ENCODE data around the gene SYNC. TPM values are rescaled to one million over a fixed set of nuclear protein-coding genes. Genes with fewer than 3 reads are reported as not detected.

The SYNC gene
- total RNA-seq, 2 experiments from 2014 or later: not detected

- Histone ChIP-seq H3K4me1 (ENCODE audit: insufficient read depth, low read length) (peaks cover 14% of the 10 kb centered on the region), H3K9me3 (ENCODE audit: control insufficient read depth in 1 of 2, insufficient read depth in 1 of 2, low read length in 2 of 2) (peaks cover 0 to 9% of the 10 kb centered on the region in 2 experiments), H3K27ac (ENCODE audit: low read depth in 1 of 2, low read length in 2 of 2) (no peak overlapping the region), H3K4me3 (ENCODE audit: low read length) (no peak overlapping the region), H3K36me3 (ENCODE audit: insufficient read depth, low read length) (no peaks in the 10 kb centered on the region), H3K27me3 (ENCODE audit: control insufficient read depth in 1 of 2, insufficient read depth in 2 of 2, low read length in 2 of 2) (peaks cover 33 to 44% of the 10 kb centered on the region in 2 experiments)
- H3K27ac Mint-ChIP-seq: no peak overlapping the region
- no peaks in the 10 kb centered on the region for H3K36me3 Mint-ChIP-seq (ENCODE audit: low read depth)
- ChIA-PET POLR2A (interaction anchor here (0.6 kb wide), 1 partner anchor 231 kb away, joined by 4 read pairs; no protein-coding TSS in a partner anchor), CTCF (interaction anchor here (1.3 kb wide), 2 partner anchors 67 to 69 kb away, joined by 3 read pairs; no protein-coding TSS in a partner anchor)
- H3K27me3 Mint-ChIP-seq: peaks cover 47% of the 10 kb centered on the region
- no peaks in the 10 kb centered on the region for H3K9me3 Mint-ChIP-seq
- H3K4me3 Mint-ChIP-seq: no peak overlapping the region
- no peak for DNase-seq
- TF ChIP-seq, protein P1, sequence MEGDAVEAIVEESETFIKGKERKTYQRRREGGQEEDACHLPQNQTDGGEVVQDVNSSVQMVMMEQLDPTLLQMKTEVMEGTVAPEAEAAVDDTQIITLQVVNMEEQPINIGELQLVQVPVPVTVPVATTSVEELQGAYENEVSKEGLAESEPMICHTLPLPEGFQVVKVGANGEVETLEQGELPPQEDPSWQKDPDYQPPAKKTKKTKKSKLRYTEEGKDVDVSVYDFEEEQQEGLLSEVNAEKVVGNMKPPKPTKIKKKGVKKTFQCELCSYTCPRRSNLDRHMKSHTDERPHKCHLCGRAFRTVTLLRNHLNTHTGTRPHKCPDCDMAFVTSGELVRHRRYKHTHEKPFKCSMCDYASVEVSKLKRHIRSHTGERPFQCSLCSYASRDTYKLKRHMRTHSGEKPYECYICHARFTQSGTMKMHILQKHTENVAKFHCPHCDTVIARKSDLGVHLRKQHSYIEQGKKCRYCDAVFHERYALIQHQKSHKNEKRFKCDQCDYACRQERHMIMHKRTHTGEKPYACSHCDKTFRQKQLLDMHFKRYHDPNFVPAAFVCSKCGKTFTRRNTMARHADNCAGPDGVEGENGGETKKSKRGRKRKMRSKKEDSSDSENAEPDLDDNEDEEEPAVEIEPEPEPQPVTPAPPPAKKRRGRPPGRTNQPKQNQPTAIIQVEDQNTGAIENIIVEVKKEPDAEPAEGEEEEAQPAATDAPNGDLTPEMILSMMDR (IDR thresholded peaks at IDR 0.05): no peak
- intact Hi-C loops (cut with DNase I, micrococcal nuclease): no loop called here
- no peak for ATAC-seq (ENCODE audit: poor library complexity)
- H3K4me1 Mint-ChIP-seq (ENCODE audit: low read depth): peaks cover 12% of the 10 kb centered on the region
These were observed 2.9 kb upstream of the SYNC start for GRCh38 chr1:32705516-32705915.

DNA sequence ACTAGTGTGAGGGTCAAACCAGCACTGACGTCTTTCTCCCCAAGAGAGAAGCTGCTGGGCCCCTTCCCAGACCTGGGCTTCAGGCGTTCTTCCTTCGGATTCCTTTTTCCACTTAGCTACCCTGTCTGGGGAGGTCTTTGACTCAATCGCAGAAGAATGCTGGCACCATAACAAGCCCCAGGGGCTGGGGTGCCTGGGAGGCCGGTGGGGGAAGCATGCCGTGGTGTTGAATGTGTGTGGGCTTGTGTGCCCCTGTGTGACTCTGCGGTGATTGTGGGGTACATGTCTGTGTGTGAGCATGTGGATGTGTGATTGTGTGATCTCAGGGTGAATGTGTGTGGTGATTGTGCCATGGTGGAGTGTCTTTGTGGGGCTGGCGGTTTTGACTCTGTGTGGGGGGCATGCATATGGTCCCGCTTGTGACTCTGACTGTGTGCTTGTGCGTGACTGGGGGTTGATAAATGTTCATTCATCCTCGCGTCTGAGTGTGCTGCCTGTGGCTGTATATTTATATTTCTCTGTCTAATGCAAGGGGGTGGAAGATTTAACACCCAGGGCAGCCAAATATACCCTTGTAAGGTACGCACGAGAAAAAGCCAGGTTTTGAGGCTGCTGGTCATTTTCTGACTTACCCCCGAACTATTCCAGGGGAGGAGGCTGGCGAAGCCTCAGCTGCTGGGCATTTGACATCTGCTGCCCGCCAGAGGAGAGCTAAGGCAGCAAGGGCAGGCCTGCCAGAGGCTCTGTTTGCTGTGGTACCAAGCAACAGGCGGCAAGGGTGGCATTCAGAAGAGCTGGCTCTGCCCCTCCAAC is 1.1 kb upstream of the SYNC start:
- Histone ChIP-seq H3K4me3 (ENCODE audit: low read length) (no peak overlapping the region), H3K4me1 (ENCODE audit: insufficient read depth, low read length) (peaks cover 14% of the 10 kb centered on the region), H3K9me3 (ENCODE audit: control insufficient read depth in 1 of 2, insufficient read depth in 1 of 2, low read length in 2 of 2) (peaks cover 0 to 9% of the 10 kb centered on the region in 2 experiments), H3K36me3 (ENCODE audit: insufficient read depth, low read length) (no peaks in the 10 kb centered on the region), H3K27me3 (ENCODE audit: control insufficient read depth in 1 of 2, insufficient read depth in 2 of 2, low read length in 2 of 2) (peaks cover 33 to 44% of the 10 kb centered on the region in 2 experiments), H3K27ac (ENCODE audit: low read depth in 1 of 2, low read length in 2 of 2) (no peak overlapping the region)
- TF ChIP-seq, protein P1 (IDR thresholded peaks at IDR 0.05): no peak
- CTCF ChIA-PET: interaction anchor here (1.0 kb wide), 1 partner anchor 9 kb away, joined by 4 read pairs; no protein-coding TSS in a partner anchor
- ATAC-seq (ENCODE audit: poor library complexity) (no peak), DNase-seq (no peak)
- no peaks in the 10 kb centered on the region for H3K9me3 Mint-ChIP-seq
- POLR2A ChIA-PET: no interaction called here
- H3K27me3 Mint-ChIP-seq: peaks cover 52% of the 10 kb centered on the region
- no peak overlapping the region for H3K4me3 Mint-ChIP-seq
- H3K4me1 Mint-ChIP-seq (ENCODE audit: low read depth): peaks cover 12% of the 10 kb centered on the region
- H3K27ac Mint-ChIP-seq: no peak overlapping the region
- H3K36me3 Mint-ChIP-seq (ENCODE audit: low read depth): no peaks in the 10 kb centered on the region
- intact Hi-C loops (cut with DNase I, micrococcal nuclease): no loop called here

DNA sequence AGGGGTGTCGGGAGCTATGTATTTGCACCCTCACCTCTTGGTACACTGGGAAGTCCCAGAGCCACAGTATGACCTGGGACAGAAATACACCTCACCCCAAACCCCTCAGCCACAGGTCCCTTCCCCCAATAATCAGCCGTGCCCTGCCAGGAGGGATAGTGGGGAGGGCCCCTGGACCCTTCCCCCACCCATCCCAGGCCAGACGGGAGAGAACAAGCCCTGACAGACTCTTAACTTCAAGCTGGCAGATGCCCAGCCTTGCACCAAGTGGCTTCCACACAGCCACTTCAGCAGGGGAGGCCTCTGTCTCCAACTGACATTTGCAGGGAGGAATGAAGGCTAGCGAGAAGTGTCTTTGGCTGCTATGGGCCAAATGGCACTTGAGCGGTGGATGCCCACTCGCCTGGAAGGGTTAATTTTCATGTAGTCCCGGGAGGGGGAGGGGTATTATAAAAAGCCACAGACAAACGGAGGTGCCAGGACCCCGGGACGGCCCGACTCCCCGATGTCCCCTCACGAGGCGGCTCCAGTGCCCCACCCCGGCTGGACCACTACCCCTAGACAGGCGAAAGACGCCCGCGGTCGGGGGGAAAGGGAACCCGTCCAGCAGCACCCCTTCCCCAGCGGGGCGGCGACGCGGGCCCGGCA is 495 bp downstream of the SYNC start:
- Mint-ChIP-seq H3K4me3 (peak overlapping the region; percentile 54), H3K27me3 (peaks cover 46% of the 10 kb centered on the region), H3K4me1 (ENCODE audit: low read depth) (peaks cover 12% of the 10 kb centered on the region), H3K9me3 (no peaks in the 10 kb centered on the region), H3K36me3 (ENCODE audit: low read depth) (no peaks in the 10 kb centered on the region), H3K27ac (no peak overlapping the region)
- Histone ChIP-seq H3K4me1 (ENCODE audit: insufficient read depth, low read length) (peaks cover 14% of the 10 kb centered on the region), H3K9me3 (ENCODE audit: control insufficient read depth in 1 of 2, insufficient read depth in 1 of 2, low read length in 2 of 2) (peaks cover 0 to 9% of the 10 kb centered on the region in 2 experiments), H3K36me3 (ENCODE audit: insufficient read depth, low read length) (no peaks in the 10 kb centered on the region), H3K27me3 (ENCODE audit: control insufficient read depth in 1 of 2, insufficient read depth in 2 of 2, low read length in 2 of 2) (peaks cover 33 to 44% of the 10 kb centered on the region in 2 experiments), H3K4me3 (ENCODE audit: low read length) (no peak overlapping the region), H3K27ac (ENCODE audit: low read depth in 1 of 2, low read length in 2 of 2) (no peak overlapping the region)
- DNase-seq (no peak), ATAC-seq (ENCODE audit: poor library complexity) (no peak)
- TF ChIP-seq, protein P1 (IDR thresholded peaks at IDR 0.05): no peak
- ChIA-PET POLR2A (no interaction called here), CTCF (interaction anchor here (1.1 kb wide), 1 partner anchor 10 kb away, joined by 5 read pairs; no protein-coding TSS in a partner anchor)
- intact Hi-C loops (cut with DNase I, micrococcal nuclease): no loop called here
